Right cardiac atrium (tissue), 5 donors: ENCODE measurements around the gene FHIT. TPM values are rescaled to one million over a fixed set of nuclear protein-coding genes. Genes with fewer than 3 reads are reported as not detected.

Source experiments
- ATAC-seq, 2 donors: fragments of 200-7000 bp; cut with Tn5 transposase; one replicate each; pipeline versions ENCODE4 v1.8.0 to v1.9.1; 2020; ENCODE audit warnings: moderate library complexity in 2 of 2, mild to moderate bottlenecking in 1 of 2
- DNase-seq, 3 donors: peaks; one replicate each; pipeline ENCODE4 v3.0.0-alpha.2; 2020
- H3K27ac ChIP-seq: one replicate; pipeline ENCODE4 v1.5.1; 2013; ENCODE audit warnings: mild to moderate bottlenecking, low read length, control low read depth, moderate library complexity
- H3K27me3 ChIP-seq: one replicate; pipeline ENCODE4 v1.6.1; 2013; ENCODE audit not compliant: control insufficient read depth, insufficient read depth
- H3K4me1 ChIP-seq: one replicate; pipeline ENCODE4 v1.6.1; 2013; ENCODE audit warnings: low read length; ENCODE audit not compliant: control insufficient read depth, insufficient read depth
- H3K4me3 ChIP-seq: one replicate; pipeline ENCODE4 v1.5.1; 2013; ENCODE audit warnings: low read length, control low read depth
- H3K9me3 ChIP-seq: one replicate; pipeline ENCODE4 v1.6.1; 2013; ENCODE audit warnings: low read length; ENCODE audit not compliant: control insufficient read depth
- WGBS: extraction: QIAGEN DNeasy Blood & Tissue Kit; methylation state at CpG from one replicate; pipeline ENCODE4 v1.1.7; 2013; 5-methylcytosine and 5-hydroxymethylcytosine counted together
- intact Hi-C, 4 donors: fragments of 100-400 bp; cut with DNase I; formaldehyde crosslinking; loops; one replicate each; pipeline versions ENCODE4 v1.11.0 to v1.14.0; 2022 to 2023
- polyA plus RNA-seq: library from polyadenylated mRNA; stranded (reverse); fragments of 200-250 nt; gene quantifications from one replicate; pipeline ENCODE4 v1.2.3, GENCODE V29; 2013
- total RNA-seq, 4 donors: library from RNA; stranded (reverse); fragmentation: NEBNext Ultra II Directional; extraction: Animal tissue kit (Norgen Biotek cat#: 25700); gene quantifications; one replicate each; pipeline ENCODE4 v1.2.1, GENCODE V29; 2021
- donor health status: healthy with polysubstance abuse.
- donor health status: DM: no; HTN: yes; CAD: no.
- donor health status: DM: no; HTN: no; CAD: no.
- donor health status: DM: no; HTN: yes; CAD: no; lungs with severe emphysema.
- donor health status: DM: yes; HTN: yes; CAD: no.

Gene FHIT
- total and polyA plus RNA-seq, 5 donors: 16.5 to 25.8 (median 21.4) TPM

- ATAC-seq: no peak
- intact Hi-C loops: no loop called here
- Histone ChIP-seq H3K9me3 (no peaks in the 10 kb centered on the region), H3K4me3 (no peak overlapping the region), H3K27me3 (no peaks in the 10 kb centered on the region), H3K27ac (no peak overlapping the region), H3K4me1 (no peaks in the 10 kb centered on the region)
- DNase-seq: no peak
- 86% methylated on average over 4 of the region's 4 CpGs for WGBS
These were observed 1487.1 kb downstream of the FHIT start for GRCh38 chr3:59764171-59764570.

GRCh38 chr3:59762941-59763340, 1488.3 kb downstream of the FHIT start:
- WGBS: 77% methylated on average over 5 of the region's 5 CpGs
- no peaks in the 10 kb centered on the region for H3K4me1 ChIP-seq
- intact Hi-C loops: no loop called here
- ATAC-seq: no peak
- no peak overlapping the region for H3K27ac ChIP-seq
- DNase-seq: no peak
- H3K9me3 ChIP-seq: no peaks in the 10 kb centered on the region
- H3K4me3 ChIP-seq: no peak overlapping the region
- H3K27me3 ChIP-seq: no peaks in the 10 kb centered on the region

DNA sequence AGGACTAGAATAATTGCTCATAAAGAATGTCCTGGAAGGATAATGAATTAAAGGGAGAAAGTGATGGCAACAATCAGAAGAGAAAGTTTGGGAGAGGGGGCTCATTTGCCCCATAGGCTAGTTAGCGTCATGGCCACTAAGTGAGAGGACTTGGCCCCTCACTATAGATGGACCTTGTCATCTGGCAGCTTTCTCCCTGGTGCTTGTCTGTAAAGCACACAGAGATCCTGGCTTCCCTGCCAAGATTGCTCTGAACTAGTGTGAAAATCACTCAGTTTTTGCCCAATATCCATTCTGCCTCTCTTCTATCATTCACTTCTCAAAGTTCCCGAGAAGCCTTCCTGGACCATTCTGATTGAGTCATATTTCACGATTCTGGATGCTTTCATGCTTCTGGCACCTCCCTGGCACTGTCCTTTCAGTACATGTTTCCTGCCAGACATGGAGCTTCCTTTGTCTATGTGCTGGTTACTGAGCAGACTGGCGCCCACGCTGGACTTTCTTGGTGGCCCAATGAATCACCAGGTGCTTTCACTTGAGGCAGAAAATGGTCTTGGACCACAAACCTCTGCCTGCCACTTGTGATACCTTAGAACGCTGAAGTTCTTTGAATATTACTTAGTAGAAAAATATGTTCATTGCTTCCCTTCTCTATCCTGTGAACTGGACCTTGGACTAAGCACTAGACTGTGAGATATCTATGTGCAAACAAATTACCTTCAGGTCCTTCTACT, 1491.8 kb downstream of the FHIT start:
- intact Hi-C loops: no loop called here

GRCh38 chr3:59758672-59759071, 1492.6 kb downstream of the FHIT start:
- no peak overlapping the region for H3K4me3 ChIP-seq
- no peaks in the 10 kb centered on the region for H3K9me3 ChIP-seq
- no peak for ATAC-seq
- intact Hi-C loops: no loop called here
- no peak overlapping the region for H3K27ac ChIP-seq
- 83% methylated on average over 1 of the region's 1 CpG for WGBS
- no peaks in the 10 kb centered on the region for H3K4me1 ChIP-seq
- DNase-seq: no peak
- H3K27me3 ChIP-seq: no peaks in the 10 kb centered on the region

More for the DNA sequence above, 1491.8 kb downstream of the FHIT start:
- DNase-seq (no peak), ATAC-seq (peak in 1 of 2 donors; percentile 60)
- 71% methylated on average over 6 of the region's 6 CpGs for WGBS
- H3K4me1 ChIP-seq: no peaks in the 10 kb centered on the region
- H3K9me3 ChIP-seq: no peaks in the 10 kb centered on the region
- H3K27ac ChIP-seq: no peak overlapping the region
- no peak overlapping the region for H3K4me3 ChIP-seq
- no peaks in the 10 kb centered on the region for H3K27me3 ChIP-seq

GRCh38 chr3:59756934-59757333, 1494.3 kb downstream of the FHIT start:
- 74% methylated on average over 5 of the region's 5 CpGs for WGBS
- intact Hi-C loops: no loop called here
- no peaks in the 10 kb centered on the region for H3K9me3 ChIP-seq
- no peaks in the 10 kb centered on the region for H3K4me1 ChIP-seq
- H3K4me3 ChIP-seq: no peak overlapping the region
- DNase-seq (no peak), ATAC-seq (no peak)
- no peak overlapping the region for H3K27ac ChIP-seq
- H3K27me3 ChIP-seq: no peaks in the 10 kb centered on the region

- intact Hi-C loops: no loop called here
- H3K4me3 ChIP-seq: no peak overlapping the region
- no peak overlapping the region for H3K27ac ChIP-seq
- WGBS: 79% methylated on average over 4 of the region's 4 CpGs
- ATAC-seq (no peak), DNase-seq (no peak)
- H3K9me3 ChIP-seq: no peaks in the 10 kb centered on the region
- no peaks in the 10 kb centered on the region for H3K27me3 ChIP-seq
- H3K4me1 ChIP-seq: no peaks in the 10 kb centered on the region
These were observed 1496.7 kb downstream of the FHIT start for GRCh38 chr3:59754456-59755129.

DNA sequence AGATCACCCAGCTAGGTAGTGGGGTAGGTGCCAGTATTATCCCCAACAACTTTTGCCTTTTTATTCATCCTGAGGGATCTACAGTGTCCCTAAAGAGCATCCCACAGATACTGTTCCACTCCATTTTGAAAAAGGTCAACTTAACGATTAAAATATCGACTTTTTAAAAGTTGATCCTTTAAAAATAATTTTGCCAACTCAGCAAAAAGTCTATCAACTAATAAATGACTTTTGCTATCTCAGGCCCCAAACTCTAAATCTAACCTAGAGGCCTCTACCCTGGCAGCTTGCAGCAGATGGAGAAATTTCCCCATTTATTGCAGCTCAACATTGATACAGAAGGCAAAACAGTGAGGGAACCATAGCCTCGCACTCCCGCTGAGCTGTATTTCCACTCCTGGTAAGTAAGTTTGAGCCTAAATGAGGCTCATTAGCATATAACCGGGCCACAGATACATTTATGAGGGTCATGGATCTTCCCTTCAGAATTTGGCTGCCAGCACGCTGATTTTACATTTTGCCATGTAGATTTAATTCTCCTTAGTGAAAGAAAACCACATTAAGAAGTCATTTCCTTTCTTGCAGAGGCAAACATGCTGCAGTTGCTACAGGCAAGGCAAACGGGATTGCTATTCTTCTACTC, 1497.3 kb downstream of the FHIT start:
- DNase-seq: no peak
- no peak overlapping the region for H3K27ac ChIP-seq
- no peaks in the 10 kb centered on the region for H3K4me1 ChIP-seq
- ATAC-seq: no peak
- intact Hi-C loops: no loop called here
- no peak overlapping the region for H3K4me3 ChIP-seq
- 83% methylated on average over 7 of the region's 7 CpGs for WGBS
- no peaks in the 10 kb centered on the region for H3K27me3 ChIP-seq
- H3K9me3 ChIP-seq: no peaks in the 10 kb centered on the region

DNA sequence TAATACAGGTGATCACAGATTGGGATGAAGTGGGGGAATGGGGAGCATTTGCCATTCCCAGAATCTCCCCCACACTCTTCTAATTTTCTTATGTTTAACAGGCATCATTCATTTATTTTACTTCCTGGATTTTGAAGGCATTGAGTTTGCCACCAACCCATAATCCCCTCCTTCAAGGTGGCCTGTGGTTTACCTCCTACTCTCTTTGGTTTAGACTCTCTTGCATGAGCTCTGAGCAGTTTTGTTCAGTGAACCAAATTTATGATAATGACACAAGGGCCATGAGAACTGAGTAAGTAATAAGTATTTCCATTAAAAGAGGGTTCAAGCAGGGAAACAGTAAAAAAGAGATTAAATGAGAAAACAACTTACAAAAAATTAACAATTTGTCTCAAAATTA, 1498.3 kb downstream of the FHIT start:
- DNase-seq (no peak), ATAC-seq (no peak)
- intact Hi-C loops: no loop called here

DNA sequence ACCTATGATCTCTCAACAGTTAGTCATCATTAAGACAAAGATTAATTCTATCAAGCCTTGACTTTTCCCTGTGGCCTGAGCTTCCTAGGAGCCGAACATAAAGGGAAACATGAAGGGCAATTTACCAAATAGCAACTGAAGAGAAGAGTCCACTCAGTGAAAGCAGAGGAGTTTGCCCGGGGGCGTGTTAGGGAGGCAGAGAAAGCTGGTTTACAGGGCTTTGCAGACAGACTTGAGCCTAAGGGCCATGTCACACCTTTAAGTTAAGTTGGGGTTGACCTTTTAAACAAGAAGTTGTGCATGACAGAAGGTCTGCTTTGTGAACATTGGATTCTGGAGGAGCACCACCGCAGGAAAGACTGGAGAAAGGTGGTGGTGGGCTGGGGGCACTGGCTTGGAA, 1499.6 kb downstream of the FHIT start:
- H3K27me3 ChIP-seq: no peaks in the 10 kb centered on the region
- DNase-seq: no peak
- WGBS: 94% methylated on average over 4 of the region's 4 CpGs
- H3K9me3 ChIP-seq: no peaks in the 10 kb centered on the region
- H3K4me1 ChIP-seq: no peaks in the 10 kb centered on the region
- intact Hi-C loops: no loop called here
- H3K4me3 ChIP-seq: no peak overlapping the region
- no peak overlapping the region for H3K27ac ChIP-seq
- ATAC-seq: no peak

More for the DNA sequence above, 1498.3 kb downstream of the FHIT start:
- no peaks in the 10 kb centered on the region for H3K9me3 ChIP-seq
- no peak overlapping the region for H3K4me3 ChIP-seq
- no peaks in the 10 kb centered on the region for H3K27me3 ChIP-seq
- no peak overlapping the region for H3K27ac ChIP-seq
- H3K4me1 ChIP-seq: no peaks in the 10 kb centered on the region

GRCh38 chr3:59750391-59750790, 1500.9 kb downstream of the FHIT start:
- DNase-seq (no peak), ATAC-seq (no peak)
- no peaks in the 10 kb centered on the region for H3K4me1 ChIP-seq
- no peaks in the 10 kb centered on the region for H3K9me3 ChIP-seq
- 63% methylated on average over 1 of the region's 1 CpG for WGBS
- intact Hi-C loops: no loop called here
- no peak overlapping the region for H3K4me3 ChIP-seq
- H3K27me3 ChIP-seq: no peaks in the 10 kb centered on the region
- no peak overlapping the region for H3K27ac ChIP-seq

DNA sequence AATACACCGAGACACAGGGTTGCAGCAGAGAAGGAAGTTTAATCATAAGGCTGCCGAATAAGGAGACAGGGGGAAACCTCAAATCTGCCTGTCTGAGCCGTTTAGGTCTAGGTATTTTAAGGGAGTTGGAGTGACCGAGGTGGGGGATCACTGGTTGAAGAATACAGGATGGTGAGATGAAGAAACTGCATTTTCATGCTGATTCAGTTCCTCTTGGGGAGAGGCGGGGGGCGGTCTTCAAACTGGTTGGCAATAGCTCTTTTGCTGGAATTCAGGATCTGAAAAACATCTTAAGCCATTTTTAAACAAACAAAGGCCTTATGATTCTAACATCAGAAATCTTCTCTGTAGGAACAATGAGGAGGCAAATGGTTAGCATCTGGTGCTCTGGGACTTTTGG, 1502.0 kb downstream of the FHIT start:
- H3K4me3 ChIP-seq: no peak overlapping the region
- intact Hi-C loops: no loop called here
- no peak for DNase-seq
- H3K9me3 ChIP-seq: no peaks in the 10 kb centered on the region
- no peaks in the 10 kb centered on the region for H3K4me1 ChIP-seq
- no peaks in the 10 kb centered on the region for H3K27me3 ChIP-seq
- no peak for ATAC-seq
- no peak overlapping the region for H3K27ac ChIP-seq
- 69% methylated on average over 6 of the region's 6 CpGs for WGBS
